Erythroblast (primary cell): ENCODE measurements around the gene SHISA8.

Experiments
- GATA1 ChIP-seq: IDR thresholded peaks from 2 replicates; pipeline ENCODE4 v1.6.1; 2011; ENCODE audit warnings: low read depth, mild to moderate bottlenecking, control low read depth, low read length, moderate library complexity
- POLR2A ChIP-seq: IDR thresholded peaks from 2 replicates; pipeline ENCODE4 v1.6.1; 2011; ENCODE audit warnings: mild to moderate bottlenecking, low read length

DNA sequence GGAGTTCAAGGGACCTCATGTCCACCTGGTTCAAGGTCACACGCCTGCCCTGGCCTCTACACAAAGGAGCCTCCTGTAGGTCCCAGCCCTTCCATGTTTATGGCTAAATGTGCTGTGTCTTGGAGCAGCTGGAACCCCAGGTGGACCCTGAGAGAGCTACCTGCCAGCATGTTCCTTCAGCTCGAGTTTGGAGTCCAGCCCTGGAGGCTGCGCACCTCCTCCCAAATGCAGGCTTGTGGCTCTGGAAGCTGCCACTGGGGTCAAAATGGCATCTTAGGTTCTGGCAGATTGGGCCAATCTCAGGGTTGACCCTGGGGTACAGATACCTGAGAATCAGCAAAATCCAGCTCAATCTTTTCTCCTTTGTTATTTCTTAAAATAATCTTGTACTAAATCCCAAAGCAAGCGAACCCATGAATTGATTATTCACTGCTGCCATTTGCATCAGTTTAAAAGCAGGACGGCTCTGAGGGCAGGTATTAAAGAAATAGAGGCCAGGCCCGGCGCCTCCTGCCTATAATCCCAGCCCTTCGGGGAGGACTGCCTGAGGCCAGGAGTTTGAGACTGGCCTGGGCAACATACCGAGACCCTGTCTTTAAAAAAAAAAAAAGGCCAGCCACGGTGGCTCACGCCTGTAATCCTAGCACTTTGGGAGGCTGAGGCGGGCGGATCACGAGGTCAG is 8.9 kb upstream of the SHISA8 start:
- no peak for TF ChIP-seq POLR2A
- TF ChIP-seq GATA1, result no peak
